Endothelial cell of umbilical vein (primary cell): ENCODE measurements around the gene ADRA2C. TPM values are rescaled to one million over a fixed set of nuclear protein-coding genes. Genes with fewer than 3 reads are reported as not detected.

Source experiments
- BruUV-seq: library from RNA; stranded (reverse); fragments of 400-500 nt; replicated peaks from 2 replicates; lab custom pipeline; 2021; lab: Mats Ljungman, UMichigan
- CTCF ChIA-PET: fragments of 300-600, 350-600 bp; sonication (Branson Sonifier 250); formaldehyde crosslinking; loops from one replicate; lab custom pipeline; 2021; ENCODE audit warnings: antibody characterized with exemption, inconsistent platforms; lab: Charles Lee
- POLR2A ChIA-PET: fragments of 300-600, 350-600 bp; sonication (Branson Sonifier 250); formaldehyde crosslinking; loops from one replicate; lab custom pipeline; 2021; ENCODE audit warnings: antibody characterized with exemption, inconsistent platforms; lab: Charles Lee
- DNase-seq: peaks from one replicate; pipeline ENCODE4 v3.0.0-alpha.2; 2011; ENCODE audit warnings: low read depth, low spot score
- FAIRE-seq: peaks from 2 replicates; lab custom pipeline; 2011; peaks lifted over from hg19 to GRCh38; lab: Jason Lieb, UNC
- H2AFZ ChIP-seq: 2 replicates; pipeline ENCODE4 v1.6.0; 2012; ENCODE audit warnings: low read depth, low read length, control low read depth, inconsistent platforms
- H3K27ac ChIP-seq: 2 replicates; pipeline ENCODE4 v1.5.1; 2011; ENCODE audit warnings: low read depth, mild to moderate bottlenecking, control low read depth, low read length, moderate library complexity; ENCODE audit not compliant: insufficient read depth
- H3K27me3 ChIP-seq, 2 experiments: 2 replicates each; pipeline versions ENCODE4 v1.6.0 to v1.6.1; 2011; ENCODE audit warnings: low read length in 2 of 2, mixed read lengths in 1 of 2; ENCODE audit not compliant: control insufficient read depth in 2 of 2, insufficient read depth in 2 of 2
- H3K36me3 ChIP-seq, 2 experiments: 2 replicates in 1 of 2; 3 replicates in 1 of 2; pipeline ENCODE4 v1.5.1; 2011; ENCODE audit warnings: low read length in 2 of 2, mild to moderate bottlenecking in 1 of 2, moderate library complexity in 1 of 2; ENCODE audit not compliant: control insufficient read depth in 2 of 2, insufficient read depth in 2 of 2; ENCODE audit errors: extremely low read depth in 1 of 2
- H3K4me1 ChIP-seq: 3 replicates; pipeline ENCODE4 v1.5.1; 2011; ENCODE audit warnings: mild to moderate bottlenecking, low read length; ENCODE audit not compliant: control insufficient read depth, insufficient read depth; ENCODE audit errors: extremely low read depth
- H3K4me2 ChIP-seq: 2 replicates; pipeline ENCODE4 v1.6.1; 2011; ENCODE audit warnings: low read length, control low read depth, mixed read lengths; ENCODE audit not compliant: insufficient read depth
- H3K4me3 ChIP-seq, 3 experiments: fragments of 200-600 bp in 1 of 3; sonication (generic), shearing (Covaris generic) in 1 of 3; replicated peaks in 1 of 3; 2 replicates each; pipeline ENCODE4 v1.5.1; 2011 to 2016; ENCODE audit warnings: control low read depth in 3 of 3, low read length in 3 of 3, mild to moderate bottlenecking in 2 of 3, inconsistent platforms in 1 of 3, low read depth in 1 of 3, moderate library complexity in 1 of 3; ENCODE audit not compliant: insufficient read depth in 1 of 3
- H3K79me2 ChIP-seq: 2 replicates; pipeline ENCODE4 v1.6.0; 2012; ENCODE audit warnings: low read length, inconsistent platforms; ENCODE audit not compliant: control insufficient read depth, insufficient read depth
- H3K9ac ChIP-seq: replicated peaks from 2 replicates; pipeline ENCODE3; 2011; ENCODE audit warnings: low read length, control low read depth; ENCODE audit not compliant: insufficient read depth; ENCODE audit errors: extremely low read depth
- H3K9me1 ChIP-seq: replicated peaks from 3 replicates; pipeline ENCODE4 v1.6.0; 2011; ENCODE audit warnings: mild to moderate bottlenecking, low read length; ENCODE audit not compliant: control insufficient read depth, insufficient read depth; ENCODE audit errors: extremely low read depth
- H3K9me3 ChIP-seq: replicated peaks from 2 replicates; pipeline ENCODE4 v1.5.1; 2012; ENCODE audit warnings: low read length, inconsistent platforms; ENCODE audit not compliant: control insufficient read depth, insufficient read depth
- H4K20me1 ChIP-seq: replicated peaks from 2 replicates; pipeline ENCODE3; 2011; ENCODE audit warnings: mild to moderate bottlenecking, low read length; ENCODE audit not compliant: control insufficient read depth, insufficient read depth; ENCODE audit errors: extremely low read depth
- CTCF ChIP-seq, 2 donors: IDR thresholded peaks; 1 replicate in 1 of 2; 2 replicates in 1 of 2; pipeline ENCODE4 v1.5.1; 2011; ENCODE audit warnings: low read length in 2 of 2, mild to moderate bottlenecking in 2 of 2, moderate library complexity in 2 of 2, control low read depth in 1 of 2, inconsistent platforms in 1 of 2, low read depth in 1 of 2; ENCODE audit not compliant: insufficient read depth in 1 of 2; ENCODE audit errors: extremely low read depth in 1 of 2
- EZH2 ChIP-seq: IDR thresholded peaks from 2 replicates; pipeline ENCODE4 v1.6.1; 2012; ENCODE audit warnings: borderline replicate concordance, low read depth, mild to moderate bottlenecking, moderate library complexity, low read length, inconsistent platforms; ENCODE audit not compliant: severe bottlenecking
- FOS ChIP-seq: IDR thresholded peaks from 2 replicates; pipeline ENCODE4 v1.6.1; 2011; ENCODE audit warnings: mild to moderate bottlenecking, low read length, moderate library complexity, borderline replicate concordance; ENCODE audit not compliant: insufficient read depth
- GATA2 ChIP-seq: IDR thresholded peaks from 2 replicates; pipeline ENCODE4 v1.7.0; 2011; ENCODE audit warnings: low read depth, mild to moderate bottlenecking, moderate library complexity, mixed read lengths, low read length; ENCODE audit not compliant: insufficient read length, insufficient read depth
- JUN ChIP-seq: IDR thresholded peaks from 2 replicates; pipeline ENCODE4 v1.6.1; 2011; ENCODE audit warnings: borderline replicate concordance, low read depth; ENCODE audit not compliant: insufficient read length, insufficient read depth
- MAX ChIP-seq: IDR thresholded peaks from 2 replicates; pipeline ENCODE4 v1.6.1; 2011; ENCODE audit not compliant: insufficient read depth, insufficient read length
- MYC ChIP-seq: IDR thresholded peaks from one replicate; pipeline ENCODE4 v1.6.1; 2011; ENCODE audit warnings: mild to moderate bottlenecking, low read depth, low read length
- POLR2A ChIP-seq: IDR thresholded peaks from 2 replicates; pipeline ENCODE4 v1.6.1; 2012; ENCODE audit warnings: low read depth, mild to moderate bottlenecking, control low read depth, low read length
- POLR2AphosphoS5 ChIP-seq: IDR thresholded peaks from 2 replicates; pipeline ENCODE4 v1.6.1; 2012; ENCODE audit warnings: low read depth, mild to moderate bottlenecking, control low read depth, low read length, moderate library complexity; ENCODE audit not compliant: insufficient read depth
- dilution Hi-C: fragments of 300-500 bp; cut with MboI; formaldehyde crosslinking; loops from one replicate; pipeline ENCODE4 v1.15.0; 2019; ENCODE audit warnings: low sequenced_read_pairs; ENCODE audit not compliant: extremely low pct_ligation_motif_present
- intact Hi-C: fragments of 100-400 bp; cut with micrococcal nuclease; formaldehyde crosslinking; loops from one replicate; pipeline ENCODE4 v1.10.0; 2022
- polyA plus RNA-seq, 4 experiments: library from polyadenylated mRNA; depleted of rRNA in 3 of 4; stranded (reverse) in 3 of 4; unstranded in 1 of 4; fragments of >200 nt; gene quantifications; 2 replicates each; pipeline versions ENCODE4 v1.2.1 to v1.2.3, GENCODE V29; 2011 to 2012; ENCODE audit warnings: missing spikeins in 1 of 4
- total RNA-seq: library from RNA; stranded (reverse); gene quantifications from 2 replicates; pipeline ENCODE4 v1.2.3, GENCODE V29; 2021

The ADRA2C gene
- total and polyA plus RNA-seq, 2 donors (not counting 3 experiments of a cell fraction or from before 2014, with no cell fraction given), result 0.03 to 0.40 TPM

DNA sequence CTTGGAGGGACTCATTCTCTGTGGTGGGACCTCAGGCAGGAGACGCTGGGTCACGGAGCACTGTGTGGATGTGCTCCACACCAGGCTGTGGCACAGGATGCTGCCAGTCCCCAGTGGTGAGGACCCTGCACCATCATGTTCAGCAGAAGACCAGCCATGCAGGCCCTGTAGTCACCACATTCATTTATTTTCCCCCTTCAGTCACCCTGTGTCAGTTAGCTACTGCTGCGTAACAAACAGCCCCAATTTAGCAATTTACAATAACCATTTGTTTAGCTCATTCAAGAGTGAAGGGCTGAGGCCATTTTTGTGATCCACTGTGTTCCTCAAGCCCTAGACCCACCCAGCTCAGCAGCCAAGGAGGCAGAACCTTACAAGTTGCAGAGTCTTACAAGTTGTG, 23.6 kb upstream of the ADRA2C start:
- no TSS peak for BruUV-seq
- Histone ChIP-seq H3K4me2 (no peak overlapping the region), H3K4me1 (no peaks in the 10 kb centered on the region), H2AFZ (no peak overlapping the region), H3K9me1 (no peaks in the 10 kb centered on the region), H3K4me3 (no peak overlapping the region), H3K9me3 (no peaks in the 10 kb centered on the region), H3K27me3 (peaks cover 3 to 12% of the 10 kb centered on the region in 2 experiments), H3K79me2 (no peaks in the 10 kb centered on the region), H3K27ac (no peak overlapping the region), H3K36me3 (no peaks in the 10 kb centered on the region), H4K20me1 (no peaks in the 10 kb centered on the region), H3K9ac (no peak overlapping the region)
- intact Hi-C loops (no loop called here), dilution Hi-C loops (no loop called here)
- ChIA-PET POLR2A (no interaction called here), CTCF (no interaction called here)
- no peak for DNase-seq
- no peak for FAIRE-seq
- TF ChIP-seq CTCF (IDR thresholded peaks at IDR 0.05; ENCODE audit: extremely low read depth in 1 of 2, insufficient read depth in 1 of 2, low read depth in 1 of 2, low read length in 2 of 2) (no peak), EZH2 (no peak), MYC (no peak), POLR2A (no peak), GATA2 (no peak), JUN (no peak), POLR2AphosphoS5 (no peak), FOS (no peak), MAX (no peak)
